ENCODE data around the gene NOX3. TPM values are rescaled to one million over a fixed set of nuclear protein-coding genes. Genes with fewer than 3 reads are reported as not detected.
"Not testable (repeated sequence)": the region's sequence is repeated elsewhere in the genome, so short reads cannot be mapped to it uniquely, and the experiment has no call there.

NOX3 gene
- polyA plus RNA-seq (ENCODE audit: insufficient read length), result 1.6 TPM
- long read RNA-seq, donor 1, result 0 reads
- long read RNA-seq, donor 2, result 0 reads
- long read RNA-seq, donor 3, result 0 reads
- long read RNA-seq, donor 4, result 0 reads
- long read RNA-seq, donor 5, result 0 reads
- long read RNA-seq, donor 6, result 0 reads
- long read RNA-seq, donor 7, result 0 reads
- long read RNA-seq, donor 8, result 0 reads

GRCh38 chr6:155455766-155456165 is at the start of gene NOX3:
TSS of gene NOX3 (minus strand) at chr6:155455839. CDS start at chr6:155455800, 39 bp downstream.
- no peak for DNase-seq

GRCh38 chr6:155504848-155505607 is 49.4 kb upstream of the NOX3 start:
- DNase-seq, result no peak

- DNase-seq, result no peak
These were observed 46.8 kb upstream of the NOX3 start for GRCh38 chr6:155502393-155502792.

- DNase-seq, result no peak
These were observed 43.9 kb upstream of the NOX3 start for GRCh38 chr6:155499574-155499973.

GRCh38 chr6:155498370-155498769 is 42.7 kb upstream of the NOX3 start:
- no peak for DNase-seq

- no peak for DNase-seq
These were observed 41.6 kb upstream of the NOX3 start for GRCh38 chr6:155497273-155497672.

- DNase-seq, result peak; percentile 38
These were observed 39.6 kb upstream of the NOX3 start for GRCh38 chr6:155495011-155495768.

- DNase-seq, result no peak
These were observed 38.1 kb upstream of the NOX3 start for GRCh38 chr6:155493694-155494143.

GRCh38 chr6:155493026-155493693 is 37.5 kb upstream of the NOX3 start:
- DNase-seq, result no peak

- no peak for DNase-seq
These were observed 36.6 kb upstream of the NOX3 start for GRCh38 chr6:155492061-155492735.

GRCh38 chr6:155491421-155491820 is 35.8 kb upstream of the NOX3 start:
- no peak for DNase-seq

GRCh38 chr6:155488197-155488596 is 32.6 kb upstream of the NOX3 start:
- not testable (repeated sequence) for DNase-seq

GRCh38 chr6:155487371-155488130 is 31.9 kb upstream of the NOX3 start:
- DNase-seq, result no peak

GRCh38 chr6:155486721-155487294 is 31.2 kb upstream of the NOX3 start:
- no peak for DNase-seq

- no peak for DNase-seq
These were observed 30.1 kb upstream of the NOX3 start for GRCh38 chr6:155485756-155486155.

- DNase-seq, result no peak
These were observed 28.2 kb upstream of the NOX3 start for GRCh38 chr6:155483858-155484257.

GRCh38 chr6:155481215-155481614 is 25.6 kb upstream of the NOX3 start:
- no peak for DNase-seq

GRCh38 chr6:155473741-155474140 is 18.1 kb upstream of the NOX3 start:
- DNase-seq, result no peak

GRCh38 chr6:155472886-155473285 is 17.2 kb upstream of the NOX3 start:
- no peak for DNase-seq

- not testable (repeated sequence) for DNase-seq
These were observed 15.5 kb upstream of the NOX3 start for GRCh38 chr6:155470979-155471616.
